ENCODE results near the gene CD207.

DNA sequence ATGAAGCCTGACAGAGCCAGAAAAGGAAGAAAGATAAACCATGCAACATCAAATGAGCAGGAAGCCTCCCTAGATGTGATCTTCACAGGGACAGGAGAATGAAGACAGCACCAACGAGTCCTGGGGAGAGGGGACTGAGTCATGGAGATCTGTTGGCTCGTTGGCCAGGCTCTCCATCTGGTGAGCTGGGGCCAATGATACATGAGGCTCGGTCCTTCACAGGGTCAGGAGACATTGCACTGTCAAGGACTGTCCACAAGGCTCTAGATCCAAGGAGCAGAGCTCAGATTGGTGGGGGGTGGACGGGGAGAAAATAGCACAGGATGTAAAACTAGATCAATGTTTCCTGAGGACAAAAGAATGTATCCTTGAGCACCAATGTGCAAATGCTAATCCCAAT lies 735 bp downstream of the CD207 start:
- TF ChIP-seq, protein P1, sequence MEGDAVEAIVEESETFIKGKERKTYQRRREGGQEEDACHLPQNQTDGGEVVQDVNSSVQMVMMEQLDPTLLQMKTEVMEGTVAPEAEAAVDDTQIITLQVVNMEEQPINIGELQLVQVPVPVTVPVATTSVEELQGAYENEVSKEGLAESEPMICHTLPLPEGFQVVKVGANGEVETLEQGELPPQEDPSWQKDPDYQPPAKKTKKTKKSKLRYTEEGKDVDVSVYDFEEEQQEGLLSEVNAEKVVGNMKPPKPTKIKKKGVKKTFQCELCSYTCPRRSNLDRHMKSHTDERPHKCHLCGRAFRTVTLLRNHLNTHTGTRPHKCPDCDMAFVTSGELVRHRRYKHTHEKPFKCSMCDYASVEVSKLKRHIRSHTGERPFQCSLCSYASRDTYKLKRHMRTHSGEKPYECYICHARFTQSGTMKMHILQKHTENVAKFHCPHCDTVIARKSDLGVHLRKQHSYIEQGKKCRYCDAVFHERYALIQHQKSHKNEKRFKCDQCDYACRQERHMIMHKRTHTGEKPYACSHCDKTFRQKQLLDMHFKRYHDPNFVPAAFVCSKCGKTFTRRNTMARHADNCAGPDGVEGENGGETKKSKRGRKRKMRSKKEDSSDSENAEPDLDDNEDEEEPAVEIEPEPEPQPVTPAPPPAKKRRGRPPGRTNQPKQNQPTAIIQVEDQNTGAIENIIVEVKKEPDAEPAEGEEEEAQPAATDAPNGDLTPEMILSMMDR (IDR thresholded peaks at IDR 0.05) = no peak
- no peak for TF ChIP-seq POLR2AphosphoS5 (IDR thresholded peaks at IDR 0.05)
- TF ChIP-seq POLR2A (IDR thresholded peaks at IDR 0.05) = no peak
- TF ChIP-seq EP300 (IDR thresholded peaks at IDR 0.05) = no peak
